Gastroesophageal sphincter (tissue), 4 donors: ENCODE results near the gene APOC4. TPM values are rescaled to one million over a fixed set of nuclear protein-coding genes. Genes with fewer than 3 reads are reported as not detected.

Experiments used
- ATAC-seq: fragments of 150-250 bp; one replicate; pipeline ENCODE4 v1.9.1; 2016; ENCODE audit warnings: mild to moderate bottlenecking, moderate library complexity
- H3K27ac ChIP-seq, 4 donors: fragments of 200-600 bp; sonication (generic) in 3 of 4; 1 replicate in 3 of 4; 2 replicates in 1 of 4; pipeline ENCODE4 v1.5.1; 2016 to 2019
- H3K27me3 ChIP-seq: fragments of 200-600 bp; sonication (generic); one replicate; pipeline ENCODE4 v1.5.1; 2019
- H3K36me3 ChIP-seq, 2 donors: fragments of 200-600 bp; sonication (generic); one replicate each; pipeline ENCODE4 v1.5.1; 2019; ENCODE audit warnings: control low read depth in 1 of 2
- H3K4me1 ChIP-seq, 3 donors: fragments of 200-600 bp; sonication (generic); 1 replicate in 2 of 3; 2 replicates in 1 of 3; pipeline ENCODE4 v1.5.1; 2016 to 2019; ENCODE audit warnings: control low read depth in 2 of 3
- H3K4me3 ChIP-seq, 2 donors: fragments of 200-600 bp; sonication (generic); one replicate each; pipeline ENCODE4 v1.5.1; 2019; ENCODE audit warnings: mild to moderate bottlenecking in 1 of 2, moderate library complexity in 1 of 2
- H3K9me3 ChIP-seq, 3 donors: fragments of 200-600 bp; sonication (generic); one replicate each; pipeline ENCODE4 v1.5.1; 2017 to 2019; ENCODE audit warnings: control low read depth in 2 of 3
- CTCF ChIP-seq, 4 experiments: fragments of 200-600 bp in 2 of 4; fragments of 450-650 bp in 2 of 4; sonication (generic) in 1 of 4; IDR thresholded peaks; one replicate each; pipeline ENCODE4 v1.5.1; 2017 to 2019; ENCODE audit warnings: antibody characterized with exemption in 4 of 4, mild to moderate bottlenecking in 2 of 4, moderate library complexity in 2 of 4
- EP300 ChIP-seq: sonication (generic); formaldehyde crosslinking; IDR thresholded peaks from one replicate; pipeline ENCODE4 v1.6.1; 2017; ENCODE audit warnings: antibody characterized with exemption, mild to moderate bottlenecking
- POLR2A ChIP-seq, 2 donors: fragments of 450-650 bp; IDR thresholded peaks; one replicate each; pipeline ENCODE4 v1.6.1; 2017; ENCODE audit warnings: antibody characterized with exemption in 2 of 2, mild to moderate bottlenecking in 2 of 2, moderate library complexity in 1 of 2
- POLR2AphosphoS5 ChIP-seq: sonication (generic); formaldehyde crosslinking; IDR thresholded peaks from one replicate; pipeline ENCODE4 v1.6.1; 2017; ENCODE audit warnings: antibody characterized with exemption
- WGBS, 2 donors: methylation state at CpG; one replicate each; pipeline ENCODE4 v1.1.5; 2018; ENCODE audit warnings: low coverage in 1 of 2; 5-methylcytosine and 5-hydroxymethylcytosine counted together
- total RNA-seq, 4 donors: library from RNA; depleted of rRNA; stranded (reverse); fragments of >200 nt; gene quantifications; one replicate each; pipeline ENCODE4 v1.1.0, GENCODE V29; 2016

APOC4 gene
- total RNA-seq, 4 donors from 2014 or later = not detected

- H3K27me3 ChIP-seq = no peaks in the 10 kb centered on the region
- peaks cover 0 to 83% of the 10 kb centered on the region in 2 donors for H3K36me3 ChIP-seq
- WGBS, 2 donors = no CpG with 5 or more reads among the region's 12 CpGs
- H3K27ac ChIP-seq = no peak overlapping the region
- no peak for TF ChIP-seq POLR2AphosphoS5
- no peaks in the 10 kb centered on the region for H3K9me3 ChIP-seq
- no peak overlapping the region for H3K4me3 ChIP-seq
- ATAC-seq = no peak
- peaks cover 0 to 5% (median 0%) of the 10 kb centered on the region in 3 donors for H3K4me1 ChIP-seq
Observed at GRCh38 chr19:44990966-44991365, 48.9 kb downstream of the APOC4 start.

- Histone ChIP-seq H3K27ac (no peak overlapping the region), H3K36me3 (peaks cover 0 to 67% of the 10 kb centered on the region in 2 donors), H3K9me3 (no peaks in the 10 kb centered on the region), H3K4me3 (no peak overlapping the region), H3K4me1 (peaks cover 0 to 5% (median 0%) of the 10 kb centered on the region in 3 donors), H3K27me3 (no peaks in the 10 kb centered on the region)
- TF ChIP-seq POLR2A (IDR thresholded peaks at IDR 0.05) = no peak
- no peak for TF ChIP-seq POLR2AphosphoS5
- no peak for TF ChIP-seq EP300
- no peak for TF ChIP-seq CTCF (IDR thresholded peaks at IDR 0.05)
- 97% methylated on average over 12 of the region's 44 CpGs; no CpG with 5 or more reads in 1 of the 2 donors for WGBS, 2 donors
- no peak for ATAC-seq
Observed at GRCh38 chr19:44992336-44993163, 50.5 kb downstream of the APOC4 start.

DNA sequence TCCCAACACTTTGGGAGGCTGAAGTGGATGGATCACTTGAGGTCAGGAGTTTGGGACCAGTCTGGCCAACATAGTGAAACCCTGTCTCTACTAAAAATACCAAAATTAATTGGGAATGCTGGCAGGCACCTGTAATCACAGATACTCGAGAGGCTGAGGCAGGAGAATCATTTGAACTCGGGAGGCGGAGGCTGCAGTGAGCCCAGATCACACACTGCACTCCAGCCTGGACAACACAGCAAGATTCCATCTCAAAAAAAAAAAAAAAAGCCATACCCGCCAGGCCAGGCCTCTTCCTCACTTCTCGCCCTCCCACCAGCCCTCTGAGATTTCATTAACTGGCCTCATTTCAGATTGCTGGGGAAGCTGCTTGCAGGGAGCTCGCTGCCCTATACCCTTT lies 51.5 kb downstream of the APOC4 start:
- H3K4me3 ChIP-seq = no peak overlapping the region
- no peak for ATAC-seq
- WGBS, 2 donors = 79 to 83% methylated on average over 3 to 6 of the region's 6 CpGs
- H3K27me3 ChIP-seq = no peaks in the 10 kb centered on the region
- no peaks in the 10 kb centered on the region for H3K9me3 ChIP-seq
- peaks cover 0 to 57% of the 10 kb centered on the region in 2 donors for H3K36me3 ChIP-seq
- no peak overlapping the region for H3K27ac ChIP-seq
- TF ChIP-seq POLR2AphosphoS5 = no peak
- TF ChIP-seq EP300 = no peak
- TF ChIP-seq POLR2A (IDR thresholded peaks at IDR 0.05) = no peak
- no peak for TF ChIP-seq CTCF (IDR thresholded peaks at IDR 0.05)
- peaks cover 0 to 5% (median 0%) of the 10 kb centered on the region in 3 donors for H3K4me1 ChIP-seq

DNA sequence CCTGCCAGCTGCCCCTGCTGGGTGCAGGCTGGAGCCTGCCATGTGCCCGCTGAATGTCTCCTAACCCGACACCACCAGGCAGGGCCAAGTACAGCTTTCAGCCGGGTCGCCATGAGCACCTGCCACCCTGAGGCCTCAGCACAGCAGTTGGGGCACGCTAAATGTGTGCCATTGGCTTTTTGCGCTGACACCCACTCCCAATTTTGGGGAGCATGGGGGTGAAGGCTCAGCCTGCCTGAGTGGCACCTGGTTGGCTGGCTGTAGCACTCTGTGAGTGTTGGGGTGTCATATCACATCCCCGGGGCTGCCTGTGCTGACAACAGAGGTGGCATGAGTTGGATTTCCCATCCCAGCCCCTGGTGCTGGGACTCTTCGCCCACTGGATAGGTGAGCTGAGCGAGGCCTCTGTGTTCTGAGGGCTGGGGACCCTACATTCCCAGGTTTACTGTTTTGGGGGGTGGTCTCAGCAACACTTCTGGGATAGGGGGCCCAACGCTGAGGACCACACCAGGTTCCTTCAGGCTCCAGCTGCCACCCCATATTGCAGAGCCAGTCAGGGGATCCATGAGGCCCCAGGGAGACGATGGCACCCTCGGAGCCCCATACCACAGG lies 52.0 kb downstream of the APOC4 start:
- Histone ChIP-seq H3K4me3 (no peak overlapping the region), H3K36me3 (peaks cover 0 to 52% of the 10 kb centered on the region in 2 donors), H3K9me3 (no peaks in the 10 kb centered on the region), H3K27me3 (no peaks in the 10 kb centered on the region), H3K27ac (no peak overlapping the region), H3K4me1 (peaks cover 0 to 1% (median 0%) of the 10 kb centered on the region in 3 donors)
- no peak for TF ChIP-seq POLR2A (IDR thresholded peaks at IDR 0.05)
- TF ChIP-seq POLR2AphosphoS5 = no peak
- TF ChIP-seq EP300 = no peak
- no peak for TF ChIP-seq CTCF (IDR thresholded peaks at IDR 0.05)
- ATAC-seq = no peak
- 83% methylated on average over 1 of the region's 12 CpGs; no CpG with 5 or more reads in 1 of the 2 donors for WGBS, 2 donors

Other genes with a start within 250 kb of the APOC4 start
- not detected for gene CEACAM16, start 243.1 kb upstream of the APOC4 start, total RNA-seq
- gene BCL3, start 193.5 kb upstream of the APOC4 start, total RNA-seq = 10 to 100 TPM; 13.2 to 37.7 (median 16.4) TPM
- 1 to 10 TPM in 1 of 4 donors, under 1 TPM in 1, not detected in 2; 0.93 to 1.0 TPM for gene CBLC, start 164.3 kb upstream of the APOC4 start, total RNA-seq
- 10 to 100 TPM; 24.1 to 52.7 (median 36.9) TPM for gene BCAM, start 133.1 kb upstream of the APOC4 start, total RNA-seq
- gene NECTIN2, start 95.9 kb upstream of the APOC4 start, total RNA-seq = 10 to 100 TPM; 27.6 to 47.8 (median 41.6) TPM
- 10 to 100 TPM; 30.7 to 41.2 (median 33.7) TPM for gene TOMM40, start 51.0 kb upstream of the APOC4 start, total RNA-seq
- gene APOE, start 36.4 kb upstream of the APOC4 start, total RNA-seq = 10 to 100 TPM in 3 of 4 donors, 1 to 10 TPM in 1; 7.8 to 44.4 (median 31.7) TPM
- gene APOC1, start 27.6 kb upstream of the APOC4 start, total RNA-seq = 1 to 10 TPM in 2 of 4 donors, not detected in 2; 2.2 to 4.8 TPM
- gene APOC2, start 3.8 kb downstream of the APOC4 start, total RNA-seq = not detected
- 10 to 100 TPM; 41.7 to 76.3 (median 43.2) TPM for gene CLPTM1, start 13.1 kb downstream of the APOC4 start, total RNA-seq
- gene RELB, start 59.2 kb downstream of the APOC4 start, total RNA-seq = 1 to 10 TPM; 4.0 to 9.2 (median 6.0) TPM
- 10 to 100 TPM; 33.6 to 82.5 (median 54.7) TPM for gene CLASRP, start 96.8 kb downstream of the APOC4 start, total RNA-seq
- gene ZNF296, start 134.2 kb downstream of the APOC4 start, total RNA-seq = under 1 TPM in 1 of 4 donors, not detected in 3; 0.50 TPM
- 10 to 100 TPM in 3 of 4 donors, 1 to 10 TPM in 1; 6.4 to 17.6 (median 14.8) TPM for gene GEMIN7, start 137.0 kb downstream of the APOC4 start, total RNA-seq
- 10 to 100 TPM; 22.6 to 51.4 (median 24.6) TPM for gene PPP1R37, start 150.9 kb downstream of the APOC4 start, total RNA-seq
- gene NKPD1, start 218.7 kb downstream of the APOC4 start, total RNA-seq = under 1 TPM in 2 of 4 donors, not detected in 2; 0.16 to 0.39 TPM
- 10 to 100 TPM; 16.2 to 24.0 (median 20.7) TPM for gene TRAPPC6A, start 236.0 kb downstream of the APOC4 start, total RNA-seq
- 10 to 100 TPM in 1 of 4 donors, 1 to 10 TPM in 3; 5.0 to 17.0 (median 7.8) TPM for gene BLOC1S3, start 236.5 kb downstream of the APOC4 start, total RNA-seq